GM21786 (cell line): Measurements from ENCODE around the gene ARHGAP12.
"Not testable (repeated sequence)": the region's sequence is repeated elsewhere in the genome, so short reads cannot be mapped to it uniquely, and the experiment has no call there.

Source experiments
- ATAC-seq: cut with Tn5 transposase; IDR thresholded peaks from one replicate; pipeline ENCODE4 v1.9.1; 2021; ENCODE audit not compliant: unreplicated experiment

ARHGAP12 gene

DNA sequence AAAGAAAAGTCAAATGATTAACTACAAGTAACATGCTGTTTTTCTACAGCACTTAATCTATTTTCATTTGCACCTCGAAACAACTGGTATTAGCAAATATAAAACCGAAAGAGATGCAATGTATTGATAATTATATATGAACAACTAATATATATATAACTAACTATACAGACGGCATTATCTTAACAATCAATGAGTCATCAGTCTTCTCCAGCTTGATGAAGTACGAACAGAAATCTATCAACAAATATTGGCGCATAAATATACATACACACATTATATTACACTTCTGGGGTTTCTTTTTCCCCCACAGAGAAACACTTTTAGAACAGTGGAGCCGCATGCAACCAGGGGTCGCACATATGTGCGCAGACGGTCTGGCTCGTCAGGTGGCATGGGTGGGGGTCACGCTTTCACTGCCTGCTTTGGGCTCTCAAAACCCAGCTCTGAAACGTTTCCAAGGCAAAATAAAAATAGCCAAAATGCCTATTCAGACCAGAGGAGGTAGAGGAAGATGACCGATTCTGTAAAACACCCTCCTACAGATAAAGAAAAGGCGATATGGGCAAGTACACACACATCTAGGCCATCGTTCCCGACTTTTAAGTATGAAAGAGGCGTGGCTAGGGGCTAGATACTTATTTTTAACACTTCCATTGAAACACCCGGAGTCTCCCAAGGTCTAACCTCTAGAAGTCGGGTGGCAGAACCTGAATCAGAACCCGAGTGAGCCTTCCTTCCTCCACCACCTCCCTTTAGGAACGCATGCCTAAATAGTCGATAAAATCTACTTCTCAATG is 1.7 kb downstream of the ARHGAP12 start:
- ATAC-seq, result no peak

DNA sequence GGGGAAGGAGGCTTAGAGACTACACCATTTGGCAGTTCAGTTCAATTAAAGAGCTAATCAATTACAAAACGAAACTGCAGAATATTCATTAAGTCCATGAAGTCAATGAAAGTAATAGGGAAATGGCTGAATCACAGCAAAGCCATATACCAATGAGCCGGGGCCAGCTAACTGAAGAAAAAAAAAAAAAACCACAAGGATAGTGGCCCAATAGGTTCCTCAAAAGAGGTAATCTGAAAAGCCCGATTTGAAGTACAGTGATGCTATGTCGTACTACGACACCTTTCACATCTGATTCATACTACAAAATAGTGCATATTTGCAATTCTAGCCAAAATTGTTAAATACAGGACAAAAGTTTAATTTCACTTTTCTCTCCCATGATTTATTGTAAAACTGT is 2.5 kb downstream of the ARHGAP12 start:
- ATAC-seq, result no peak

DNA sequence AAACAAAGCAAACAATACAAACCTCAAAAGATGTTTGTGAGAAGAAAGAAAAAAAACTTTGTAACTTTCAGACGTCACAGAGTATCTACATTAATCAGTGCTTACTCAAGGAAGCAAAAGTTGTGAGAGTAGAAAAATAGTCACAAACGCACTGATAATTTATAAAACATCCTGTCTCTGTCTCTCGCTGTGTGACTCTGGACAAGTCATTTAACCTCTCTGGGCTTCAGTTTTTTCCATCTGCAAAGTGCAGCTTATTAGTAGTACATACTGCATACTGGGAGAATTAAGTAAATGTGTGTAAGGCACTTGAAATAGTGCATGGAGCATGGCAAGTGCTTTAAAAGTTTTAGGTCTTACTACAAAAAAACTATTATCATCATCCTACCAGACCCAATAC is 3.8 kb downstream of the ARHGAP12 start:
- ATAC-seq, result no peak

DNA sequence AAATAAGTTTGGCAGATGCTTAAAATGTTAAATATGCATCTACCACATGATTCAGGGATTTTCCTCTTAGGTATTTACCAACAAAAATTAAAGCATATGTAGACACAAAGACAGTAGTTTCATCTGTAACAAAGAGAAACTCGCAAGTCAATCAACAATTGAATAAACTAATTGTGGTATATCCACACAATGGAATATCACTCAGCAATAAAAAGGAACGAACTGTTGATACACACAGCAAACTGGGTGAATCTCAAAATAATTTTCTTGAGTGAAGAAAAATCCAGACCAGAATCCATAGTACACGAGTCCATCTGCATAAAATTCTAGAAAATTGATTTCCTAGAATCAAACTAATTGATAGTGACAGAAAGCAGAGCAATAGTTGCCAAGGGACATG is 5.2 kb downstream of the ARHGAP12 start:
- no peak for ATAC-seq

DNA sequence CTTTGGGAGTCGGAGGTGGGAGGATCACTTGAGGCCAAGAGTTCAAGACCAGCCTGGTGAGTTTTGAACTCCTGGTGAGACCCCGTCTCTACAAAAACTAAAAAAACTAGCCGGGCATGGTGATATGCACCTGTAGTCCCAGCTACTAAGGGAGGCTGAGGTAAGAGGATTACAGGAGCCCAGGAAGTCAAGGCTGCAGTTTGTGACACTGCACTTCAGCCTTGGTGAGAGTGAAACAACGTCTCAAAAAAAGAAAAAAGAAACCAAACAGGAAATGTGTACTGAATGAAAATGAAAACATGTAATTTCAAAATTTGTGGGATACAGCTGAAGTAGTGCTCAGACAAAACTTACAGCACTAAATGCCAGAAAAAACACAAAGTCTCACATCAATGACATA is 7.6 kb downstream of the ARHGAP12 start:
- peak; percentile 62 for ATAC-seq

DNA sequence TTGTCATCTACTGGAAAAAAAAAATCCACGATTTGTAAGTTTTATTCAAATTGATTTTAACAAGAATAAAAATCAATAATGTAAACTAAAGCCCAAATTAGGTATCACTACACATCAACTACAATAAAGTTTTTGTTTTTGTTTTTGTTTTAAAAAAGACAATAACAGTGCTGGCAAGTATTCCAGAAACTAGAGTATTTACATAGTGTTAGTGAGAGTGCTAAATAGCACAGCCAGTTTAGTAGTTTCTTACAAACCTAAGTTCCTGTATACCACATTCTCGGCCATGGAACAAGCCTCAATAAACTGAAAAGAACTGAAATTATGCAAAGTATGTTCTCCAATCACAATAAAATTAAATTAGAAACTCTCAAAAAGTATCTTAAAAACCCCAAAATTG is 8.1 kb downstream of the ARHGAP12 start:
- ATAC-seq, result peak; percentile 57

DNA sequence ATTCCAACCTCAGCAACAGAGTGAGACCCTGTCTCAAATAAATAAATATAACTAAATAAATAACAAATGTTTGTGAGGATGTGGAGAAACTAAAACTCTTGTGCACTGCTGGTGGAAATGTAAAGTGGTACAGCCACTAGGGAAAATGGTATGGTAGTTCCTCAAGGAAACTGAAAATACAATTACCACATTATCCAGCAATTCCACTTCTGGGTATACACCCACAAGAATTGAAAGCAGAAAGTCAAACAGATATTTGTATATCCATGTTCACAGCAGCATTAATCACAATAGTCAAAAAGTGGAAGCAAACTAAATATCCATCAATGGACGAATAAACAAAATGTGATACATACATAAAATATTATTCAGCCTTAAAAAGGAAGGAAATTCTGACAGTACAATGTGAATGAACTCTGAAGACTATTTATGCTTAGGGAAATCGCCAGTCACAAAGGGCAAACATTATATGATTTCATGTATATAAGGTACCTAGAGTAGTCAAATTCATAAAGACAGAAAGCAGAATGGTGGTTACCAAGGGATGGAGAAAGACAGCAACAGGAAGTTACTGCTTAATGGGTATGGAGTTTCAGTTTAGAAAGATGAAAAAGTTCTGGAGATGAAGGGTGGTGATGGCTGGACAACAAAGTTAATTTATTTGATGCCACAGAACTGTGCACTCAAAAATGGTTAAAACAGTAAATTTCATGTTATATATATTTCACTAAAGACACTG is 9.8 kb downstream of the ARHGAP12 start:
- ATAC-seq, result no peak

DNA sequence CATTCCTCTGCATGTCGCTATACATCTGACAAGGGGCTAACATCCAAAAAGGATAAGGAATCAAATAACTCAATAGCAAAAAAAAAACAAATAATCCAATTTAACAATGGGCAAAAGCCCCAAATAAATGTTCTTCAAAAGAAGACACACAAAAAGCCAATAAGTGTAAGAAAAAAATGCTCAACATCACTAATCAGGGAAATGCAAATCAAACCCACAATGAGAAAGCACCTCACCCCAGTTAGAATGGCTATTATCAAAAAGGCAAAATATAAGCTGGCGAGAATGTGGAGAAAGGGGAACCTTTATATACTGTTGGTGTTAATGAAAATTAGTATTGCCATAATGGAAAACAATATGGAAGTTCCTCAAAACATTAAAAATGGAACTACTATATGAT is 14.3 kb downstream of the ARHGAP12 start:
- no peak for ATAC-seq

DNA sequence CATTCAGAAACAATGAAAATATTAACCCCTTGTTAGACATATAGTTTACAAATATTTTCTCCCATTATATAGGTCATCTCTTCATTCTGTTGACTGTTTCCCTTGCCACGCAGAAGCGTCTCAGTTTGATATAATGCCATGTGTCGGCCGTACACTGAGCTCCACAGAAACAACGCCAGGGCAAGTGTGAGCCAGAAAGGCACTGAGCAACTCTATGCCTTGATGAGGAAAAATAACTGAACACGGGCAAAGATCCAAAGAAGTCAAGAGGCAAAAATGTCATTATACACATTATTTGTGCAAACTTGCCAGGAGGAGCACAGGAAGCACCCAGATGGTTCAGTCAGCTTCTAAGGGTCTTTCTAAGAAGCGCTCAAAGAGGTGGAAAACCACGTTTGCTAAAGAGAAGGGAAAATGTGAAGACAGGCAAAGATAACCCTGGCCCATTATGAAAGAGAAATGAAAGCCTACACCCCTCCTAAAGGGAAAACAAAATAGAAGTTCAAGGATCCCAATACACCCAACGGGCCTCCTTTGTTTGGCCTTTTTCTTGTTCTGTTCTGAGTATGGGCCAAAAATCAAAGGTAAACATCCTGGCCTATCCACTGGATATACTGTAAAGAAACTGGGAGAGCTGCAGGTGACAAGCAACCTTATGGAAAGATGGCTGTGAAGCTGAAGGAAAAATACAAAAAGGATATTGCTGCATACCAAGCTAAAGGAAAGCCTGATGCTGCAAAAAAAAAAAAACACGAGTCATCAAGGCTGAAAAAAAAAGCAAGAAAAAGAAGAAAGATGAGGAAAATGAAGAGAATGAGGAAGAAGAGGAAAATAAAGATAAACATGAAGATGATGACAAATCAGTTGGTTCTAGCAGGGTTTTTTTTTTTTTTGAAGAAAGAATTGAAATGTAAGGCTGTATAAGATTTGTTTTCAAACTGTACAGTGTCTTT is 15.5 kb downstream of the ARHGAP12 start:
- no peak for ATAC-seq

DNA sequence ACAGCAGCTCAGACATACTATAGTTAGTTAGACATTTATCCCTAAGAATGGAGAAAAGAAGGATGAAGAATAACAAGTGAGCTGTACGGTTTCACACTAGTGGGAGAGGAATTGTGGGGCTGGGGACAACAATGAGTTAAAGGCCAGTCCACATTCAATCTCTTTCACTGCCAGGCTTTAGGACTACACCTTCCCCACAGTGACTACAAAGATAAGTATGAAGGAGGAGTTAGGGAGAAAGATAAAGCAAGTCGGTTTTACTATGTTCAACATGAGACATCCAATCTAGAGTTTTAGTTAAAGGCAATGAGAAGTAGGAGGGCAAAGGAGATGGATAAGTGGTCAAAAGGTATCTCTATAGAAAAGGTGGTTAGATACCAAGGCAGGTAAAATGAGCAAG is 16.3 kb downstream of the ARHGAP12 start:
- no peak for ATAC-seq

DNA sequence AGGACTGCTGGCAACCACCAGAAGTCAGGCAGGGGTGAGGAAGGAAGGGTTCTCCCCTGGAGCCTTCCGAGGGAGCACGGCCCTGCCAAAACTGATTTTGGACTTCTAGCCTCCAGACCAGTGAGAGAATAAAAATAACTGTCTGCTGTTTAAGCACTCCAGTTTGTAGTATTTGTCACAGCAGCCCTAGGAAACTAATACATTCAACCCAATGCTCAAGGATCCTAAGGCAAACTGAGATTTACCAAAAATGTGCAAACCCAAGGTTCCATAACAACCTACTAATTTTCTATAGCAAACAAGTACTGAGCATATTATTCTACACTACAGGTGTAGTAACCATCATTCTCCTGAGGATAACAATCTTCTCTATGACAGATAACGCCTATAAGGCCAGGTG is 18.6 kb downstream of the ARHGAP12 start:
- no peak for ATAC-seq

DNA sequence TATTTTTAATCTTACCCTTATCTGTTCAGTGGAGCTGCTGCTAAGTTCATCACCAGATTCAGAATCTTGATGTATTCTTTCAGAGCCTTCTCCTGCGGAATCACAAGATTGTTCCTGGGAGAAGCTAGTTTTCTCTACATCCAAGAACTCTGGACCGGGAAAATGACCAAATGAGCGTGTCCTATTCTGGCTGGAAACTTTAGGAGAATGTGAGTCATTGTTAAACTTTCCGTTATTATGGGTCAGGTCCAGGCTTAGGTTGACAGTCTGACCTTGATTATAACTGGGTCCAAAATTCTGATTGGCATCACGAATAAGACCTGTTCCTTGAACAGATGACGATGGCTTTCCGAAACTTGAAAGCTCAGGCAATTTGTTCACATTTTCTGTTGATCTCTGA is 20.5 kb downstream of the ARHGAP12 start:
- no peak for ATAC-seq

DNA sequence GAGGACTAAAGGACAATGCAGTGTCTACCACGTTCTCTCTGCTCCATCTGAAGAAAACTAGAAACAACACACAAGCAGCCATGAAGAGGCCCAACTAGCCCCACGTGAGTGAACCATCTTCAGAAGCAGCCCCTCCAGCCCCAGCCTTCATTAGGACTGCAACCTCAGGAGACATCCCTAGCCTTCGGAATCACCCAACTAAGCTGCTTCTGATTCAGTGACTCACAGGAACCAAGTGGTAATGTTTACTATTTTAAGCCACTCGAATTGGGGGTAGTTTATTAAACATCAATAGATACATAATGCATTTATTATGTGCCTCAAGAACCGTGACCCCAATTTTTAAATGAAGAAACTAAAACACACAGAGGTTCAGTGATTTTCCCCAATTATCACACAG is 22.6 kb downstream of the ARHGAP12 start:
- ATAC-seq, result no peak

DNA sequence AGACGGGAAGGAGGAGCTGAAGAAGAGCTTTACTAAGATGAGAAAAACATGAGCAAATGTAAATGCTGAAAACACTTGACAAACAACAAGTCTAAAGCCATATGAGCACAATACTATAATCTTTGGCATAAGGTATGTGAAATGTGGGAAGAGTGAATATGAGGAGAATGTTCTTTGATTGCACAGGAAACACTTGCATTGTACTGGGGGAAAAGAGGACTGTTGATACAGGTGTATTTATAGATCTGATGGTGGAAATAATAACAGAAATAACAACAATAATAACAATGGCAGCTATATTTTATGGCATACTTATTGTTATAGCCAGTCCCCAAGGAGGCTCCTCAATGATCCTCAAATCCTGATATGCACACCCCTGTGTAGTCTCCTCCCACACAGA is 23.0 kb downstream of the ARHGAP12 start:
- no peak for ATAC-seq

DNA sequence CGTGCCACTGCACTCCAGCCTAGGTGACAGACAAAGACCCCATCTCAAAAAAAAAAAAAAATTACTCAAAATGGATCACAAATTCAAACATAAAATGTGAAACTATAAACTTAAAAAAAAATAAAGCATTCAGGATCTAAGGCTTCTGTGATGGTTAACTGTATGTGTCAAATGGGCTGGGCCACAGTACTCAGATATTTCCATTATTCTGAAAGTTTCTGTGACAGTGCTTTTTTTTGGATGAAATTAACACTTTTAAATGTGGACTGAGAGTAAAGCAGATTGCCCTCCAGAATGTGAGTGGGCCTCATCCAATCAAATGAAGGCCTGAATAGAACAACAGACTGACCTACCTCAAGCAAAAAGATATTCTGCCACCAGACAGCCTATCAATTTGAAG is 26.0 kb downstream of the ARHGAP12 start:
- no peak for ATAC-seq

DNA sequence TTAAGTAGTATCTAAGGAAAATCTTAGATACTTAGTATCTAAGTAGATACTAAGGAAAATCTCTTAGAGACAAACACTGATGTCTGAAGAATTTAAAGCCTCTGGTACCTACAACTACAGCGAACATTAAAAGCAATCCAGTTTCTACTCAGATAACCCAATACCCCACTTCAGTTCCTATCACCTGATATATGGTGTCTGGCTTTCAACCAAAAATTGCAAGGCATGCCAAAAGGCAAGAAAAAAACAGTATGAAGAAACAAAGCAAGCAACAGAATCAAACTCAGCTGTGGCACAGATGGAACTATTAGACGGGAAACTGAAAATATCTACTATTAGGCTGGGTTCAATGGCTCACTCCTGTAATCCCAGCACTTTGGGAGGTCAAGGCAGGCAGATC is 31.1 kb downstream of the ARHGAP12 start:
- no peak for ATAC-seq

DNA sequence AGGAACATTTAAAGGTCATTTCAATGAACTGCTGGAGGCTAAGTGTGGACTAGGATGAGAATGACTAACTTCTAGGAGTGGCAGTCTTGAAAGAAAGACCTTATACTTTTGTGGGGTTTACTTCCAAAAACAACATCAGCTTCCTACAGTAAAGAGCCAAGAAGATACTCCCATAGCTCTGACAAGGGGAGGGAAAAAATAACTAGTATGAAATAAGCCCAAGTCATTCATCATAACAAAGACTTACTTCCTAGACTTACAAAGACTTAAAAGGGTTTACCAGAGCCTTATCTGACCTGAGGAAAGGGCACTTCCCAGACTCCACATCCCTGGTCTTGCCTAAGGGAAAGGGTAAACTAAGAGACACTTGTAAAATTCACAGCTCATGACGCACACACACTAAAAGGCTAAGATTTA is 31.7 kb downstream of the ARHGAP12 start:
- ATAC-seq, result no peak

DNA sequence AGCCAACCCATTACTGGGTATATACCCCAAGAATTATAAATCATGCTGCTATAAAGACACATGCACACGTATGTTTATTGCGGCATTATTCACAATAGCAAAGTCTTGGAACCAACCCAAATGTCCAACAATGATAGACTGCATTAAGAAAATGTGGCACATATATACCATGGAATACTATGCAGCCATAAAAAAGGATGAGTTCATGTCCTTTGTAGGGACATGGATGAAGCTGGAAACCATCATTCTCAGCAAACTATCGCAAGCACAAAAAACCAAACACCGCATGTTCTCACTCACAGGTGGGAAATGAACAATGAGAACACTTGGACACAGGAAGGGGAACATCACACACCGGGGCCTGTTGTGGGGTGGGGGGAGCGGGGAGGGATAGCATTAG is 32.9 kb downstream of the ARHGAP12 start:
- ATAC-seq, result not testable (repeated sequence)

DNA sequence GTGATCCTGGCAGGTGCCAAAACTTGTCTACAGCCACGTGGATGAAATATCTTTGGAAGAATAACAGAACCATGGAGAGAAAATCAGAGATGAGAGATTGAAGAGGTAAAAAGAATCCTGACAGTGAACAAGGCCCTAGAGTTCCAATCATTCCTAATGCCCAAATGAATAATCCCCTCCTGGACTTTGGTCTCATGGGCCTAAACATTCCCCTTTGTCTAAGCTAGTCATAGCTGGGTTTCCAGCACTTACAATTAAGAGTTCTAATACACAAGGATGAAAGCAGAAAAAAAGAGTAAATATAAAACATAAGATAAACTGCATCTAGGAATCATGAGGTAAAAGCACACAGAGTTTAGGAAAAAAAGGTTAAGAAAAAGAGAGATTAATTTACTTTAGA is 40.2 kb downstream of the ARHGAP12 start:
- ATAC-seq, result no peak

DNA sequence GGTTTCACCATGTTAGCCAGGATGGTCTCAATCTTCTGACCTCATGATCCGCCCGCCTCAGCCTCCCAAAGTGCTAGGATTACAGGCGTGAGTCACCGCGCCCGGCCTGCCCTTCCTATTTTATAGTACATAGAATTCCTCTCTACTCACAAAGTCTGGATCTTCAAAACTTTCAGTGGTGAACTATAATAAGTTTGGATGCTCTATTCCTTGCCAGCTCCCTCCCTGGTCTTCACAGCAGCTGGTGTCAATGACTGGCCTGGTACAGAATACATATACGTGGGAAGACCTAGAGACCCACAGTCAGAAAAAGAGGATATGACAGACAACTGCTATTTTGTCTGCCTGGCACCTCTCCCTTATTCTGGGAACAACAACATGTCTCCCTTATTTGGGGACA is 40.8 kb downstream of the ARHGAP12 start:
- ATAC-seq, result no peak

DNA sequence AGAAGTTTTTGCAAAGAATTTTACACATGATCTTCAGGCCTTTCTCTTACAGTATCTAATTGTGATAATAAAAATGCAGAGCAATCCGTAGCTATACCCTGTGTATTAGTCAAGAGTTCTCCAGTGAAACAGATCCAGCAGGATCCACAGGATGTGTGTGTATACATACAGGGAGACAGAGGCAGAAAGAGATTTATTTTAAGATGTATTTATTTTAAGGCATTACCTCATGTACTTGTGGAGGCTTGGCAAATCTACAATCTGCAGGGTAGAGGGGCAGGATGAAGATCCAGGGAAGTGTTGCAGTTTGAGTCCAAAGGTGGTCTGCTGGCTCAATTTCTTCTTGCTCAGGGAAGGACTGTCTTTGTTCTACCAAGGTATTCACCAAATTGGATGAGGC is 41.7 kb downstream of the ARHGAP12 start:
- ATAC-seq, result no peak
